Measurements from ENCODE around the gene DNAH7.

GRCh38 chr2:196018037-196018436, 50.6 kb downstream of the DNAH7 start:
- TF ChIP-seq CTCF (IDR thresholded peaks at IDR 0.05; ENCODE audit: insufficient read depth, low read depth, low read length), result no peak
- TF ChIP-seq EZH2 (IDR thresholded peaks at IDR 0.05; ENCODE audit: insufficient read depth, low read length), result no peak
